8988T (cell line): ENCODE measurements around the gene MSH6.

Experiments used
- DNase-seq: peaks from one replicate; pipeline ENCODE4 v3.0.0; 2011

The MSH6 gene

DNA sequence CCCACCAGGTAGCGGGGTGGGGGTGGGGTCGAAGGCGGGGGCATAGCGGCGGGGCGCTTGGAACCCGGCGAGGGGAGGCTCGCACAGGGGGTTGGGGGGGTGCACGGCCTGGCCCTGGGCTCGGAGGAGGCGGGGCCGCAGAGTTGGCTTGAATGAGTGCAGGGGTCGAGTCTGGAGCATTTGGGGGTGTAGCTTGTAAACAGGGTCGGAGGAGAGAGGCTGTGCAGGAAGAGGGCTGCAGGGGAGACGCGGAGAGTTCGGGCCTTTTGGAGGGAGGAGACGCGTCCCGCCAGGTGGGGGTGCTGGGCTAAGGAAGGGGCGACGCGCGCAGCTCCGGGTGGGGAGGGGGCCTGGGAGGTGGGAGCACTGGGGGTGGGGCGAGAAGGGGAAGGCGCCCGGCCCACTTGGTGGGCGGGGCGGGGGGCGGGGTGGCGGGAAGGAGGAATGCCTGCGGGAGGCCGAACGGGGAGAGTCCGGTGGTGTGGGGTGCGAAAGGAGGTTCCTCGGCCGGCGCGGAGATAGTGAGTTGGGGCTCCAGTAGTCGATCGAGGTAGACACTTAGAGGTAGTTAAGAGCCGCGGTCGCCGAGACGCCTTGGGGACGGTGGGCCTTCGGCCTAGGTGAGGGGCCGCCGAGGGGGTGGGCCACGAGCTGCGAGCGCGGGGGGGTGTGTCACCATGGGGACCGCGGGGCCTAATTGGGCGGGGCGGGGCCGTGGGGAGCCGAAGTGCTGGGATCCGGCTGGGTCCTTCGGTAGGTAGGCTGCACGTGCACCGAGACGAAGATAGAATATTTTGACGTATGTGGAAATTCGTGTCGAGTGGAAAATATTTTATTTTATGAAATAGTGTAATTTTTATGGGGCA is 774 bp downstream of the MSH6 start:
- peak; percentile 76 for DNase-seq

DNA sequence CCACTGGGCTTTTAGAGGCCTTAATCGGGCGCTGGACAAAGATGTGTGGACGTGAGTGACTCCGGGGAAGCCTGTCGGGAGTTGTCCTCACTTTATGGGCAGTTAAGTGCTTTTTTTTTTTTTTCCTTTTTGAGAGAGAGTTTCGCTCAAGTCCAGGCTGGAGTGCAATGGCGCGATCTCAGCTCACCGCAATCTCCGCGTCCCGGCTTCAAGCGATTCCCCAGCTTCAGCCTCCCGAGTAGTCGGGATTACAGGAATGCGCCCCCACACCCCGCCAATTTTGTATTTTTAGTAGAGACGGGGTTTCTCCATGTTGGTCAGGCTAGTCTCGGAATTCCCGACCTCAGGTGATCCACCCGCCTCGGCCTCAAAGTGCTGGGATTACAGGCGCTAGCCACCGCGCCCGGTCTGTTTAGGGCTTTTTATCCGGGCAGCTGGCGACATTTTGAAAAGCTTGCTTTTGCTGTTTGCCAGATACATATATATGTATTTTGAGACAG is 1.5 kb downstream of the MSH6 start:
- no peak for DNase-seq

DNA sequence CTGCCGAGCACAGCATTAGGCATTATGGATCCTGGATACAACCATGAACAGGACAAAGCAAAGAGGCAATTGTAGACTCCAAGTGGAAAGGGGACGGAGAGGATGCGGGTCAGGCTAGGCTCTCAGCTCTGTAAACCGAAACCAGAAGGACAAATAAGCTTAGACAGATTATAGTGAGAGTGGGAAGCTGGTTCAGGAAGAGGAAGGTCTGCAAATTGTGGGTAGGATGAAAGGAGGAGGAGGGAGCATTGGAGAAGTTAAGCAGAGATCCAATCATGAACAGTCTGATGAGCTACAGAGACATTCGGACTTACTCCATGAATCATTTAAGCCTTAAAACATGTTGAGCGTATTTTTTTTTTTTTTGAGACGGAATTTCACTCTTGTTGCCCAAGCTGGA is 3.0 kb downstream of the MSH6 start:
- DNase-seq, result no peak

DNA sequence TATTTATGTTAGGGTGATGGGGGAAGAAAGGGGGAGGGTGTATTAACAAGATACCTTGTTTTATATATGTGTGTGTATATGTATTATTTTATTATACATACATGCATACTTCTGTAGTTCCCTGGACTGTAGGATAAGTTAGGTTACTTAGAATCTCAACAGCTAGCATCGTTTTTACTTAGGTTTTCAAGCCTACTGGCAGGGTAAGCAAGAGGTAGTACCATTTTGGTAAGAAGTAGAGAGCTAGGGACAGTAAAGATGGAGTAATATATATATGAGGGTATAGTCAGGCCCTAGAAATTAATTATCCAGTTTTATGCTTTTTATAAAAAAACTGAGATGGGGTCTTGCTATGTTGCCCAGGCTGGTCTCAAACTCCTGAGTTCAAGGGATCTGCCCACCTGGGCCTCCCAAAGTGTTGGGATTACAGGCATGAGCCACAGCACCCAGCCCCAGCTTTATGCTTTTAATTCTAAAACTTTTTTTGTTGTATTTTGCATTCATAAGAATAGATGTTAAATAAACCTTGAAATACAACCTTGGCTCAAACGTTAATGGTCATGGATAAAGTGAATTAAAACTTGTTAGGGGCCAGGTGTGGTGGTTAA is 13.2 kb downstream of the MSH6 start:
- DNase-seq, result no peak

DNA sequence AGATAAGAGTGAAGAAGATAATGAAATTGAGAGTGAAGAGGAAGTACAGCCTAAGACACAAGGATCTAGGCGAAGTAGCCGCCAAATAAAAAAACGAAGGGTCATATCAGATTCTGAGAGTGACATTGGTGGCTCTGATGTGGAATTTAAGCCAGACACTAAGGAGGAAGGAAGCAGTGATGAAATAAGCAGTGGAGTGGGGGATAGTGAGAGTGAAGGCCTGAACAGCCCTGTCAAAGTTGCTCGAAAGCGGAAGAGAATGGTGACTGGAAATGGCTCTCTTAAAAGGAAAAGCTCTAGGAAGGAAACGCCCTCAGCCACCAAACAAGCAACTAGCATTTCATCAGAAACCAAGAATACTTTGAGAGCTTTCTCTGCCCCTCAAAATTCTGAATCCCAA is 15.7 kb downstream of the MSH6 start:
- DNase-seq, result no peak

DNA sequence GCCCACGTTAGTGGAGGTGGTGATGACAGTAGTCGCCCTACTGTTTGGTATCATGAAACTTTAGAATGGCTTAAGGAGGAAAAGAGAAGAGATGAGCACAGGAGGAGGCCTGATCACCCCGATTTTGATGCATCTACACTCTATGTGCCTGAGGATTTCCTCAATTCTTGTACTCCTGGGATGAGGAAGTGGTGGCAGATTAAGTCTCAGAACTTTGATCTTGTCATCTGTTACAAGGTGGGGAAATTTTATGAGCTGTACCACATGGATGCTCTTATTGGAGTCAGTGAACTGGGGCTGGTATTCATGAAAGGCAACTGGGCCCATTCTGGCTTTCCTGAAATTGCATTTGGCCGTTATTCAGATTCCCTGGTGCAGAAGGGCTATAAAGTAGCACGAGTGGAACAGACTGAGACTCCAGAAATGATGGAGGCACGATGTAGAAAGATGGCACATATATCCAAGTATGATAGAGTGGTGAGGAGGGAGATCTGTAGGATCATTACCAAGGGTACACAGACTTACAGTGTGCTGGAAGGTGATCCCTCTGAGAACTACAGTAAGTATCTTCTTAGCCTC is 16.2 kb downstream of the MSH6 start:
- DNase-seq, result no peak

DNA sequence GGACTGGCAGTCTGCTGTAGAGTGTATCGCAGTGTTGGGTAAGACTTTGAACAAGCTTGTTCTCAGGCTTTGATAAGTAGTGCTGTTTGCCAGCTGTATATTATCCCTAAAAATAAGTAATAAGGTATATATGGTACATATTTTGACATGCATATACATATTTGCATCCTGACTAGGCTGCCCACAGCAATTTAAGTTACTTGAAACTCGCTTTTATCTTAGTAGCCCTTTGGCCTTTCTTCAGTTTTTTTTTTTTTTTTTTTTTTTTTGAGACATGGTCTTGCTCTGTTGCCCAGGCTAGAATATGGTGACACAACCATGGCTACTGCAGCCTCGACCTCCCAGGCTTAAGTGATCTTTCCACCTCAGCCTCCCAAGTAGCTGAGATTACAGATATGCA is 18.2 kb downstream of the MSH6 start:
- no peak for DNase-seq

DNA sequence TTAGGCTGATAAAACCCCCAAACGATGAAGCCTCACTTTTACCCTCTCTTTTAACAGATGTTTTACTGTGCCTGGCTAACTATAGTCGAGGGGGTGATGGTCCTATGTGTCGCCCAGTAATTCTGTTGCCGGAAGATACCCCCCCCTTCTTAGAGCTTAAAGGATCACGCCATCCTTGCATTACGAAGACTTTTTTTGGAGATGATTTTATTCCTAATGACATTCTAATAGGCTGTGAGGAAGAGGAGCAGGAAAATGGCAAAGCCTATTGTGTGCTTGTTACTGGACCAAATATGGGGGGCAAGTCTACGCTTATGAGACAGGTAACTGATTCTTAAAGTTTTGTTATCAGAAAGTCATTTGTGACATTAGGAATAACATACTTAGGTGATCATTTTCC is 20.4 kb downstream of the MSH6 start:
- no peak for DNase-seq

DNA sequence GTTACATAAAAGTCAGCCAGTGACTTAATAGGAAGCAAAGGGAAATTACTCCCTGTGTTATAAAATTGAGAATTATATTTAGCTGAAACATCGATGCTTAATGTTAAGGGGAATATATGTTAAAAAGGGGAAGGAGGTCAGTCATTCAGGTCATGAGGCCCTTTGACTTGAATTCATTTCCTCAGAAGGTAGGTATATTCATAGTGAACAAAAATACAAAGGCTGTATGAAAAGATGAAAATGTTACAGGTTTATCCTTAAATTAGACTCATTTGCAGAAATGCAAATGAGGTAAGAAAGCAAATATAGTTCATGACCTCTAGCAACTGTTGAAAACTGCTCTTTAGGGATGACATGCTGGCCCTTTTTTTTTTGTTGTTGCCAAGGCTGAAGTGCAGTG is 20.8 kb downstream of the MSH6 start:
- DNase-seq, result no peak

DNA sequence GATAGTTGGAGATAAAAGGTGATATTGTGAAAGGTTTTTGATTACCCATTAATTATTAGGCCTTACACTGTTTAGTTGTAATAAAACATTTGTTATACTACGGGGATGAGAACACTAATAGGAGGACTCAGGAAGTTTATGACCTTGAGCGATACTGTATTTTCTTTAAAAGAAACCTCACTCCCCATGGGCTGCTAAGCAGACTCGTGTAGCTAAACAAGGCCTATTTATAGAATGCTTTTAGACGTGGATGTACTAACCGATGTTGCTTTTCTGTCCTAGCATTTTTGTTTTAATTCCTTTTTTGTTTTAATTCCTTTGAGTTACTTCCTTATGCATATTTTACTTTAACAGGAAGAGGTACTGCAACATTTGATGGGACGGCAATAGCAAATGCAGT is 22.9 kb downstream of the MSH6 start:
- no peak for DNase-seq

DNA sequence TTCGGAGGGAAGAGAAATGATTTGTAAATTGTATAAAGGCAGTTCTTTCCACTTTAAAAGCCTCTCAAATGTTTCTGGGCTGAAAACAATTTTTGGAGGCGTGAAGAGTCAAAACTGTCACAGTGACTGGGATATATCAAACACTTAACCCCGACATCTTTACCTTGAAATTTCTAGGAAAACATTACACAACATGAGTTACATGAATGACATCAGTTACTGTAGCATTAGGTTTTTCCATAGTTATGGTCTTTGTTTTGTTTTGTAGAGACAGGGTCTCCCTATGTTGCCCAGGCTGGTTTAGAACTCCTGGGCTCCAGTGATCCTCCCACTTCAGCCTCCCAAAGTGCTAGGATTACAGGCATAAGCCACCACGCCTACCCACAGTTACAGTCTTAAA is 25.7 kb downstream of the MSH6 start:
- DNase-seq, result no peak

DNA sequence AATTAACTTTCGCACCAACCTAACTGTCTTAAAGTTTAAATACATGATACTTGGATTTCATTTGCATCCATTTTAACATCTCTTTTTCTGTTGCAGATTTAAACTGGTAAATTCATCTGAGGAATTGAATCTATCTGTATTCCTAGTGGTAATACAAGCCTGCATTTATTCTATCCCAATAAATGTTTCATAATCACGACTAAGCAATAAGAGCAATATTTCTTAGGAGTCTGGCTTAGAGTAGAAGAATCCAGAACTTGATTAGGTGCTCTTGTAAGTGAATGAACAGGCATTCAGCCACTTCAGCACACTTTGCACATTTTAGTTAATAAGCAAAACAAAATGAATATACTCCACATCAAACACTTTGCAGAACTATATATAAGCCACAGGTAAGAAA is 27.0 kb downstream of the MSH6 start:
- DNase-seq, result no peak

DNA sequence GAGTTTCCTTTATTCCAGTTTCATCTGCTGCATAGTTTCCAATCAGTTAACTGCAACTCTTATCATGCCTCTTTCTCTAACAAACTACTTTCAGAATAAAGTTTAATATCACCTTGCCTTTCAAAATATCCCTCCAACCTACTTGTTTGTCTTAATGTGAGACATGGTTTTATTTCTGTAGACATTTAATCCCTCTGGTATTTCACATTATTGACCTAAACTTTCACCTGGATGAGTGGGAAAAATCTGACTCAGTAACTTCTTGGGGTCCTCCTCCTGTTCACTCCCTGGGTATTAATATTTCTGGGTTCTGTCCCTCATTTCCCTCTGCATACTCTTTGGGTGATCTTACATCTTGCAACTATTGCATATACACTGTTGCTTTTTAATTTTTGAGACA is 27.9 kb downstream of the MSH6 start:
- DNase-seq, result no peak

DNA sequence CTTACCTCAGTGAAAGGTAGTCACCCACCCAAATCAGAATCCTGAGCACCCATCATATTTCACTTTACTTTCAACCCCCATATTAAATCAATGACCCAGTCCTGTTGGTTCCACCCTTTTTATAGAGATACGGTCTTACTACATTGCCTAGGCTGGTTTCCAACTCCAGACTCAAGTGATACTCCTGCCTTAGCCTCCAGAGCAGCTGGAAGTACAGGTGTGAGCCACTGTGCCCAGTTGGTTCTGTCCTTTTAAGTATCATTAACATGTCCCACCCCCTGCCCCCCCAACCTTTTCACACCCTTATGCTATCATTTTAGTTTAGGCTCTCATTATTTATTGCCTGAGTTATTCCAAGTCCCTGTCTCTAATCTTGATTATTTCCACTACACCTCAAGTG is 28.7 kb downstream of the MSH6 start:
- no peak for DNase-seq

DNA sequence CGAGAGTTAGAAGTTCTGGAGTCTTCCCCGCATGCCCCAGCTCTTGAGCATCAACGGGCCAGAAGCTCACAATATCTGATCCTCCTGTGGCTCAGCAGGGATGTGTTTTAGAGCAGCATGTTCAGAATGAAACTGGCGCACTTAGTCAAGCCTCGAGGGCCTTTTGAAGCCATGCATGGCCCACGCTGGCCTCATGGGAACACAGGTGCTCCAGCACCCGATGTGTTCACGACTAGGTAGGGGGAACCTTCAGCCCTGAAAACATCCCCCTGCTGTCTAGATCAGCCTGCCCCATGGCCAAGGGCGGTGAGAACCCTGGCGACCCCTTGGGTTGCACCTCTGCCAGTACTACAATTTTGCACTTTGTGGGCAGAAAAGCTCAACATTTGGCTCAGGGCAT is 32.8 kb downstream of the MSH6 start:
- no peak for DNase-seq

DNA sequence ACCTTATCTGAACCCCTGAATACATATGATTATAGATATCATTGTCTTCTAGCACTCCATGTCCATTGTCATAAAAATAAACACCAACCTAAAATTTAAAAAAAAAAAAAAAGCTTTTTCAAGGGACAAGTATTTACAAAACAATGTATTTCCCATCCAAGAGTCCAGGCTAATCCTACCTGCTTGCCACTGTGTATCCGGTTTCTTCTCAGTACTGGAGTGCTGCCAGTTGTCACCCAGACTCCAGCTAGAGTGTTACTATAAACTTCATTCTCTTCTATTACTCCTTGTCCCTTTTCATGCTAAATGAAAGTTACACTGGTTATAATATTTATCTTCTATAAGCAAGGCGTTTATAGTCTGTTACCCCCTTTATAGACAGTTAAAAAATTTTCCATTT is 35.8 kb downstream of the MSH6 start:
- no peak for DNase-seq

DNA sequence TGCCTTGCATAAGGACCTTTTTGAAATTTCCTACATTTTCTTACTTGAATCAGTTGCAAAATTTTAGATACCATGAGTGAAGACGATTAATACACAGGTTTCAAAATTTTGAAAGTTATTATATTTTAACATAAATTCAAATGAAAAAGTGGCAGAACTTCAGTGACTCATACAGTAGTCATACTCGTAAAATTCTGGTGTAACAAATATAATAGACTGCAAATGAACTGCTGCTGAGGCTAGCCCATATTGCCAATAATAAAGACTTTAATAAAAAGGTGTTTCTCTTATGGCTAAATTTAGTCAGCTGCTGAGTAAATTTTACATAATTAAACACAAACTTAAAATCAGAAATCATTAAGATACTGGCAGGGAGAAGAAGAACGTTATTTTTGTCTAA is 36.9 kb downstream of the MSH6 start:
- no peak for DNase-seq

DNA sequence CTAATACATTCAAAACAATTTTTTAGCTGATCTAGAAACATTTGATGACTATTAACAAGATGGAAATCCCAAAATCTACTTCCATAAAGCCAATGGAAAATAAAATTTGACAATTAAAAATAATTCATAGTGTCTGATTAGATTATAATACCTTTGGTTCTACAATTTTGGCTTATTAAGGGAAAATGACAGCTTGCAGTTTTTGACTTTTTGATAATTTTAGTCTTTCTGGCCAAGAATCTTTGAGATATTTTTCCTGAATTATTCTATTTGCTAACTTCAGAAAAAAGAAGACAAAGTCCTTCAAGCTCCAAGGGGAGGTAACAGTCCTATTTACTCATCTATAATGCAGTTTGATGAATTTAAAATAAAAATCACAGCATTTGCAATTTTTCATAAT is 39.6 kb downstream of the MSH6 start:
- DNase-seq, result no peak

DNA sequence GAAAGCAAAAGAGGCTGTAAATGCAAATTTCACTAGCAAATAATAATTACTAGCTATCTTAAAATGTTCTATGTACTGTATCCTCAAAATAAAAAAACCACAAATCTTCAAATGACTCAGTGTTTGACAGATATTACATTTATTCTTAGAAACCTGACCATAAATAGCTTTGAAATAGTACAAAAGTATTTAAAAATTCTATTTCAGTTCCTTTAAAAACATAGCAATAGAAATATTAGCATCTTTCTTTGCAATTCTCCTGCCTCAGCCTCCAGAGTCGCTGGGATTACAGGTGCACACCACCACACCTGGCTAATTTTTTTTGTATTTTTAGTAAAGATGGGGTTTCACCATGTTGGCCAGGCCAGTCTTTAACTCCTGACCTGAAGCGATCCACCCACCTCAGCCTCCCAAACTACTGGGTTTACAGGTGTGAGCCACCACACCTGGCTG is 50.6 kb downstream of the MSH6 start:
- no peak for DNase-seq

DNA sequence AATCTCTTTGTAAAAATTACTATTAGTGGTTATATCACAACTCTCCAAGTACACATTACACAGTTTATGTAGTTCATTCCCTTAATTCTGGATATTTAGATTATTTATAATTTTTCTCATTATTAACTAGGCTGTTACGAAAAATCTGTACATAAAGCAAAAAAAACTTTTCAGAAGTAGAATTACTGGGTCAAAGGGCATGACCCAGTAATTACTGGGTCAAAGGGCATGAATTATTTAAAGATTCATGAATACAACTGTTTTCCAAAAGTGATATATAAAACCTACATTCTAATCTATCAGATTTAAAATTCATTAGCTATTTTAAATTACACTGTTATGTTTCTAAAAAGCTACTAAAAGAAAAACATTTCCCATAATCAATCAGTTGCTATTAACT is 55.3 kb downstream of the MSH6 start:
- DNase-seq, result no peak

DNA sequence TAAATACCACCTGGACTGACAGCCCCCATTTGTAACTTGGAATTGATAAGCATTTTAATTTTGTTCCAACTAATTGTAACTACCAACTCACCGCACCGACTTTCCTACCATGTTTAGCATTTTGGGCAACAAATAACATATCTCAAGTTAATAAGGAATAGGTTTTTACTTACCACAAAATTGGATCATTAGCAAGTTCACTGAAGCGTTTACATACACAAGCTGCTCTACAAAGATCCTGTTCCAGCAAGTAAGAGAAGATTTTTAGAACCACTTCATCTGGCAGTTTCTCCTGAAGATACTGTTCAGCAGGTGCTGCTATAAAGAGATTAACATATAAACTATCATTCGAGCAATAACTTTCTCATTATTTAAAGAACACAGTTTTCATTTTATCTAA is 55.7 kb downstream of the MSH6 start:
- no peak for DNase-seq

DNA sequence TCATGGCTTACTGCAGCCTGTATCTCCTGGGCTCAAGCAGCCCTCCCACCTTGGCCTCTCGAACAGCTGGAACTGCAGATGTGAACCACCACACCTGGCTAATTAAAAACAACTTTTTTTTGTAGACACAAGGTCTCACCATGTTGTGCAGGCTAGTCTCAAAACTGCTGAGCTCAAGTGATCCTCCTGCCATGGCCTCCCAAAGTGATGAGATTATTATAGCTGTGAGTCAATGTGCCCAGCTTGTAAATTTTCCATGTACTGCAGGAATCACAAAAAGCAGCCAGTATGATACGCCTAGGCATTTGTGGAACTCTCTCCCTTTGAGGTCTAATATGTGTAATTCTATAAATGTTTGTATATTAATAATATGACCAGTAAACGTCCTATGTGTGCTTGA is 59.9 kb downstream of the MSH6 start:
- DNase-seq, result no peak

DNA sequence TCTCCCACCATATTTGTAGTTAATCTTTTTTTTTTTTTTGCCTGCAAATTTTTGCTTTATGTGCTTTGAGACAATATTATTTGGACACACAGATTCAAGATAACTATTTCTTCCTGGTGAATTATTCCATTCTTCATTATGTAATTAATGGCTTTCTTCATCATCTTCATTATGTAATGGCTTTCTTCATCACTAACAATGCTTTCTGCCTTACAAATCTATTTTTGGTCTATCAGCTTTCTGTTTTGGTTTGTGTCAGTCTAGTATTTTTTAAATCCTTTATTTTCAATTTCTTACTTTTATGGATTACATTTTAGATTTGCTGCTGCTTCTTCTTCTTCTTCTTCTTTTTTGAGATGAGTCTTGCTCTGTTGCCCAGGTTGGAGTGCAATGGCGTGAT is 60.5 kb downstream of the MSH6 start:
- DNase-seq, result no peak

DNA sequence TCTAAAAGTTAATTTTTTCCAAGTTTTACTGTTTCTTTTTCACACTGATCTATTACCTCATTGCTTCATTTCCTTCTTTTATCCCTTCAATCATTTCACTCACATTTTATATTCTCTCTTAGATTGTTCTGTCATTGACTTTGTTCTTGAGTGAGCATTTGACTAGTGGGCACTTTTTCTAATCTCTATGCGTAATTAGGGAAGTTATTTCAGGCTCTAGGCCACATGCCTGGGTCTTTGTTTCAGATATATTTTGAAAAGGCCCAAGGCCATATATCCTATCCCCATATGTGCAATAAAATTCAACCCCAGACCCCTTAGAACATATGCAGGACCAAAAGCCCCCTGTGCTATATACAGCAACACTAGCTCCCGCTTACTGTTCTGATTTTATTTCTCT is 61.2 kb downstream of the MSH6 start:
- DNase-seq, result no peak
